HCT116 (cell line): ENCODE measurements around the gene FRMD4A. TPM values are rescaled to one million over a fixed set of nuclear protein-coding genes. Genes with fewer than 3 reads are reported as not detected.

Experiments used
- ATAC-seq: fragments of 200-7000 bp; cut with Tn5 transposase; 2 replicates; pipeline ENCODE4 v1.9.1; 2020; ENCODE audit warnings: mild to moderate bottlenecking, moderate library complexity
- BruUV-seq: library from RNA; stranded (reverse); fragments of 400-500 nt; replicated peaks from 2 replicates; lab custom pipeline; 2021; lab: Mats Ljungman, UMichigan
- CTCF ChIA-PET: fragments of 300-600 bp; sonication (Branson Sonifier 250); formaldehyde crosslinking; loops from one replicate; lab custom pipeline; 2021; ENCODE audit warnings: antibody characterized with exemption; lab: Charles Lee
- POLR2A ChIA-PET: fragments of 300-600, 350-600 bp; sonication (Branson Sonifier 250); formaldehyde crosslinking; loops from one replicate; lab custom pipeline; 2021; ENCODE audit warnings: antibody characterized with exemption; lab: Charles Lee
- RAD21 ChIA-PET, 2 experiments: fragments of 300-600 bp; sonication (Branson Sonifier 250); formaldehyde crosslinking; loops; one replicate each; lab custom pipeline; 2023; ENCODE audit warnings: low total read pairs in 2 of 2; ENCODE audit not compliant: uncharacterized antibody in 2 of 2, unreplicated experiment in 2 of 2, low non-redundant PET in 1 of 2; lab: Charles Lee
- DNase-seq: peaks from one replicate; pipeline ENCODE4 v3.0.0-alpha.2; 2010; ENCODE audit warnings: low read depth, low spot score
- H2AFZ ChIP-seq: fragments of 200-600 bp; shearing (Covaris generic), sonication (generic); 2 replicates; pipeline ENCODE4 v1.6.1; 2017; ENCODE audit warnings: low read depth, mixed run types, mixed read lengths, antibody characterized with exemption, low read length; ENCODE audit not compliant: poor library complexity, severe bottlenecking
- H3K27ac ChIP-seq: 2 replicates; pipeline ENCODE4 v1.5.1; 2012; ENCODE audit warnings: low read depth, low read length
- H3K27me3 ChIP-seq: fragments of 200-600 bp; sonication (generic); 2 replicates; pipeline ENCODE4 v1.6.1; 2016; ENCODE audit warnings: mixed run types, low read length, mixed read lengths; ENCODE audit not compliant: insufficient read depth
- H3K36me3 ChIP-seq, 2 experiments: fragments of 200-500 bp in 1 of 2; fragments of 200-600 bp in 1 of 2; sonication (Bioruptor generic) in 1 of 2; sonication (generic) in 1 of 2; 2 replicates each; pipeline versions ENCODE4 v1.5.1 to v1.6.1; 2014 to 2016; ENCODE audit warnings: low read length in 2 of 2, inconsistent platforms in 1 of 2, mixed read lengths in 1 of 2, mixed run types in 1 of 2; ENCODE audit not compliant: insufficient read depth in 2 of 2, control insufficient read depth in 1 of 2
- H3K4me1 ChIP-seq, 2 experiments: fragments of 200-600 bp in 1 of 2; sonication (generic) in 1 of 2; 2 replicates each; pipeline versions ENCODE4 v1.5.1 to v1.6.1; 2012 to 2017; ENCODE audit warnings: low read length in 2 of 2, inconsistent platforms in 1 of 2, mild to moderate bottlenecking in 1 of 2, mixed read lengths in 1 of 2, mixed run types in 1 of 2, moderate library complexity in 1 of 2; ENCODE audit not compliant: insufficient read depth in 2 of 2, control insufficient read depth in 1 of 2
- H3K4me2 ChIP-seq: fragments of 200-600 bp; sonication (generic); 2 replicates; pipeline ENCODE4 v1.6.1; 2017; ENCODE audit warnings: mixed run types, low read length, mixed read lengths
- H3K4me3 ChIP-seq, 2 experiments: fragments of 200-600 bp in 1 of 2; sonication (generic) in 1 of 2; replicated peaks in 1 of 2; 2 replicates each; pipeline ENCODE4 v1.5.1; 2011 to 2016; ENCODE audit warnings: low read length in 2 of 2, control low read depth in 1 of 2, low read depth in 1 of 2, mild to moderate bottlenecking in 1 of 2, mixed read lengths in 1 of 2, mixed run types in 1 of 2
- H3K79me2 ChIP-seq: fragments of 200-600 bp; sonication (generic); 2 replicates; pipeline ENCODE4 v1.6.1; 2017; ENCODE audit warnings: mild to moderate bottlenecking, mixed run types, low read length, moderate library complexity, mixed read lengths; ENCODE audit not compliant: insufficient read depth
- H3K9ac ChIP-seq: fragments of 200-600 bp; sonication (generic); 2 replicates; pipeline ENCODE4 v1.6.1; 2016; ENCODE audit warnings: low read length, mixed read lengths
- H3K9me2 ChIP-seq: fragments of 200-600 bp; sonication (generic), shearing (Covaris generic); 2 replicates; pipeline ENCODE4 v1.6.1; 2017; ENCODE audit warnings: mixed run types, mild to moderate bottlenecking, moderate library complexity; ENCODE audit not compliant: insufficient read depth
- H3K9me3 ChIP-seq, 2 experiments: fragments of 200-500 bp in 1 of 2; fragments of 200-600 bp in 1 of 2; sonication (Bioruptor generic) in 1 of 2; sonication (generic) in 1 of 2; 2 replicates each; pipeline ENCODE4 v1.6.1; 2014 to 2017; ENCODE audit warnings: low read length in 2 of 2, mixed read lengths in 2 of 2, inconsistent platforms in 1 of 2, low read depth in 1 of 2, mild to moderate bottlenecking in 1 of 2, mixed run types in 1 of 2, moderate library complexity in 1 of 2; ENCODE audit not compliant: control insufficient read depth in 1 of 2, insufficient read depth in 1 of 2
- H4K20me1 ChIP-seq: fragments of 200-600 bp; sonication (generic), shearing (Covaris generic); 2 replicates; pipeline ENCODE4 v1.6.1; 2017; ENCODE audit warnings: mixed run types, mild to moderate bottlenecking, moderate library complexity; ENCODE audit not compliant: insufficient read depth
- CBX3 ChIP-seq: IDR thresholded peaks from 2 replicates; pipeline ENCODE4 v1.6.1; 2012; ENCODE audit warnings: low read depth
- CEBPB ChIP-seq: IDR thresholded peaks from 2 replicates; pipeline ENCODE4 v1.6.1; 2012; ENCODE audit warnings: low read depth
- EZH2 ChIP-seq: fragments of 200-600 bp; sonication (generic); IDR thresholded peaks from 2 replicates; pipeline ENCODE4 v1.6.1; 2017; ENCODE audit warnings: antibody characterized with exemption, mixed run types
- EZH2phosphoT487 ChIP-seq: fragments of 200-600 bp; IDR thresholded peaks from 2 replicates; pipeline ENCODE4 v1.6.1; 2018; ENCODE audit warnings: antibody characterized with exemption, borderline replicate concordance
- FOSL1 ChIP-seq: IDR thresholded peaks from 2 replicates; pipeline ENCODE4 v1.6.1; 2012; ENCODE audit warnings: low read depth
- JUND ChIP-seq: IDR thresholded peaks from 2 replicates; pipeline ENCODE4 v1.6.1; 2012
- POLR2A ChIP-seq: IDR thresholded peaks from 2 replicates; pipeline ENCODE4 v1.7.0; 2011; ENCODE audit warnings: borderline replicate concordance; ENCODE audit not compliant: insufficient read depth, insufficient read length; ENCODE audit errors: extremely low read depth
- POLR2AphosphoS5 ChIP-seq: IDR thresholded peaks from 2 replicates; pipeline ENCODE4 v1.6.1; 2011; ENCODE audit warnings: mild to moderate bottlenecking, low read depth, low read length, moderate library complexity
- ZFX ChIP-seq: fragments of 450-650 bp; IDR thresholded peaks from 2 replicates; pipeline ENCODE4 v1.6.1; 2017
- ZNF274 ChIP-seq: fragments of 200-500 bp; sonication (Bioruptor generic); IDR thresholded peaks from 2 replicates; pipeline ENCODE4 v1.6.1; 2014; ENCODE audit warnings: mild to moderate bottlenecking, low read depth, low read length, inconsistent platforms
- intact Hi-C: fragments of 100-400 bp; cut with micrococcal nuclease; formaldehyde crosslinking; loops from 2 replicates; pipeline ENCODE4 v1.10.0; 2022
- total RNA-seq: library from RNA; stranded (reverse); gene quantifications from one replicate; pipeline ENCODE4 v1.2.1, GENCODE V29; 2021; ENCODE audit not compliant: unreplicated experiment
- TF ChIP-seq, protein P1 (sequence below): IDR thresholded peaks from 2 replicates; pipeline ENCODE4 v1.6.1; 2012
- TF ChIP-seq, protein P2 (sequence below), 3 experiments: fragments of 200-600 bp in 1 of 3; sonication (generic) in 1 of 3; IDR thresholded peaks in 2 of 3; conservative IDR thresholded peaks in 1 of 3; 2 replicates each; pipeline ENCODE4 v1.5.1; 2012 to 2017; ENCODE audit warnings: low read depth in 2 of 3, low read length in 2 of 3, antibody characterized with exemption in 1 of 3, borderline replicate concordance in 1 of 3, control low read depth in 1 of 3, mild to moderate bottlenecking in 1 of 3, mixed read lengths in 1 of 3, mixed run types in 1 of 3, moderate library complexity in 1 of 3; ENCODE audit not compliant: insufficient read depth in 1 of 3
- TF ChIP-seq, protein P3 (sequence below): IDR thresholded peaks from 2 replicates; pipeline ENCODE4 v1.6.1; 2011; ENCODE audit warnings: mild to moderate bottlenecking, low read length, moderate library complexity; ENCODE audit not compliant: insufficient replicate concordance; ENCODE audit errors: extremely low read depth

The FRMD4A gene
- total RNA-seq, 1 experiment from 2014 or later = 0.20 TPM

DNA sequence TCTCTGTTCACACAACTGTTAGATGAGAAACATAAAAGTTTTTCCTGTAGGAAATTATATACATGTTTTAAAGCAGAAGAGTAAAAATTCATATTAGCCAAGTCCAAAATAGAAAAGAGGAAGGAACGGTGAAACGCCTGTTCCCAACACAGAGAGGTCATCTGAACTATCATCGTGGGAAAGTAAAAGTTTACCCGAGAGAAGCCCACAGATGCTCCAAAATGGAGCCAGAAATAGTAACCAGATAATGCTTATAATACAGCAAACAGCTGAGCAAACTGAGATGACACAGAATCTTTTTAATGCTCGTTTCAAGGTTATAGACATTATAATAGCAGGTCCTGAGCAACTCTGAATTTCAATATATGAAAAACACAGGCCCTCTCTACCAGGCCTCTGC lies 24.5 kb downstream of the FRMD4A start:
- no peak overlapping the region for H3K27ac ChIP-seq
- ChIA-PET POLR2A (no interaction called here), RAD21 (no interaction called here), CTCF (no interaction called here)
- TF ChIP-seq EZH2 (no peak), POLR2AphosphoS5 (no peak), ZNF274 (no peak)
- TF ChIP-seq, protein P1, sequence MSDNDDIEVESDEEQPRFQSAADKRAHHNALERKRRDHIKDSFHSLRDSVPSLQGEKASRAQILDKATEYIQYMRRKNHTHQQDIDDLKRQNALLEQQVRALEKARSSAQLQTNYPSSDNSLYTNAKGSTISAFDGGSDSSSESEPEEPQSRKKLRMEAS = no peak
- TF ChIP-seq, protein P2, sequence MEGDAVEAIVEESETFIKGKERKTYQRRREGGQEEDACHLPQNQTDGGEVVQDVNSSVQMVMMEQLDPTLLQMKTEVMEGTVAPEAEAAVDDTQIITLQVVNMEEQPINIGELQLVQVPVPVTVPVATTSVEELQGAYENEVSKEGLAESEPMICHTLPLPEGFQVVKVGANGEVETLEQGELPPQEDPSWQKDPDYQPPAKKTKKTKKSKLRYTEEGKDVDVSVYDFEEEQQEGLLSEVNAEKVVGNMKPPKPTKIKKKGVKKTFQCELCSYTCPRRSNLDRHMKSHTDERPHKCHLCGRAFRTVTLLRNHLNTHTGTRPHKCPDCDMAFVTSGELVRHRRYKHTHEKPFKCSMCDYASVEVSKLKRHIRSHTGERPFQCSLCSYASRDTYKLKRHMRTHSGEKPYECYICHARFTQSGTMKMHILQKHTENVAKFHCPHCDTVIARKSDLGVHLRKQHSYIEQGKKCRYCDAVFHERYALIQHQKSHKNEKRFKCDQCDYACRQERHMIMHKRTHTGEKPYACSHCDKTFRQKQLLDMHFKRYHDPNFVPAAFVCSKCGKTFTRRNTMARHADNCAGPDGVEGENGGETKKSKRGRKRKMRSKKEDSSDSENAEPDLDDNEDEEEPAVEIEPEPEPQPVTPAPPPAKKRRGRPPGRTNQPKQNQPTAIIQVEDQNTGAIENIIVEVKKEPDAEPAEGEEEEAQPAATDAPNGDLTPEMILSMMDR (IDR thresholded peaks at IDR 0.05 in 2 of 3, conservative IDR thresholded peaks at IDR 0.05 in 1 of 3; ENCODE audit: borderline replicate concordance in 1 of 3, insufficient read depth in 1 of 3, low read depth in 2 of 3, low read length in 2 of 3) = no peak
- no peaks in the 10 kb centered on the region for H3K9me3 ChIP-seq
- H3K79me2 ChIP-seq = no peaks in the 10 kb centered on the region
- H4K20me1 ChIP-seq = no peaks in the 10 kb centered on the region
- no peaks in the 10 kb centered on the region for H3K9me2 ChIP-seq
- no peaks in the 10 kb centered on the region for H3K4me1 ChIP-seq
- DNase-seq = no peak
- H2AFZ ChIP-seq = no peak overlapping the region
- no peak overlapping the region for H3K9ac ChIP-seq
- H3K4me2 ChIP-seq = no peak overlapping the region
- intact Hi-C loops = no loop called here
- no peak overlapping the region for H3K4me3 ChIP-seq
- no peak for ATAC-seq
- H3K36me3 ChIP-seq = no peaks in the 10 kb centered on the region
- peaks cover 84% of the 10 kb centered on the region for H3K27me3 ChIP-seq
- no TSS peak for BruUV-seq

DNA sequence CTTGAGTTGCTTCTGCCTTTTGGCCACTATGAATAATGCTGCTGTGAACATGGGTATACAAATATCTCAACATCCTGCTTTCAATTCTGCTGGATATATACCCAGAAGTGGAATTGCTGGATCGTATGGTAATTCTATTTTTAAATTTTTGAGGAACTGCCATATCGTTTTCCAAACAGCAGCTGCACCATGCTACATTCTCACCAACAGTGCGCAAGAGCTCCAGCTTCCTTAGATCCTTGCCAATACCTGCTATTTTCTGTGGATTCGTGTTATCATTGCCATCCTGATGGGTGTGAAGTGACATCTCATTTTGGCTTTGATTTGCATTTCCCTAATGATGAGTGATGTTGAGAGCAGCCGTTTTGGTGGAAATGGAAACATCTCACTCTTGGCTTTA lies 26.7 kb downstream of the FRMD4A start:
- no peaks in the 10 kb centered on the region for H3K9me3 ChIP-seq
- H3K36me3 ChIP-seq = no peaks in the 10 kb centered on the region
- no peaks in the 10 kb centered on the region for H3K9me2 ChIP-seq
- no peak overlapping the region for H3K27ac ChIP-seq
- intact Hi-C loops = no loop called here
- H3K4me3 ChIP-seq = no peak overlapping the region
- H3K9ac ChIP-seq = no peak overlapping the region
- ChIA-PET CTCF (no interaction called here), RAD21 (no interaction called here), POLR2A (no interaction called here)
- ATAC-seq (no peak), DNase-seq (no peak)
- no peaks in the 10 kb centered on the region for H3K4me1 ChIP-seq
- H3K4me2 ChIP-seq = no peak overlapping the region
- no peak overlapping the region for H2AFZ ChIP-seq
- H3K79me2 ChIP-seq = no peaks in the 10 kb centered on the region
- H4K20me1 ChIP-seq = no peaks in the 10 kb centered on the region
- H3K27me3 ChIP-seq = peaks cover 86% of the 10 kb centered on the region
- no TSS peak for BruUV-seq
- TF ChIP-seq POLR2AphosphoS5 (no peak), ZNF274 (no peak), ZFX (no peak), POLR2A (no peak), FOSL1 (no peak), EZH2phosphoT487 (no peak), CBX3 (no peak), JUND (no peak), CEBPB (no peak)
- TF ChIP-seq, protein P3, sequence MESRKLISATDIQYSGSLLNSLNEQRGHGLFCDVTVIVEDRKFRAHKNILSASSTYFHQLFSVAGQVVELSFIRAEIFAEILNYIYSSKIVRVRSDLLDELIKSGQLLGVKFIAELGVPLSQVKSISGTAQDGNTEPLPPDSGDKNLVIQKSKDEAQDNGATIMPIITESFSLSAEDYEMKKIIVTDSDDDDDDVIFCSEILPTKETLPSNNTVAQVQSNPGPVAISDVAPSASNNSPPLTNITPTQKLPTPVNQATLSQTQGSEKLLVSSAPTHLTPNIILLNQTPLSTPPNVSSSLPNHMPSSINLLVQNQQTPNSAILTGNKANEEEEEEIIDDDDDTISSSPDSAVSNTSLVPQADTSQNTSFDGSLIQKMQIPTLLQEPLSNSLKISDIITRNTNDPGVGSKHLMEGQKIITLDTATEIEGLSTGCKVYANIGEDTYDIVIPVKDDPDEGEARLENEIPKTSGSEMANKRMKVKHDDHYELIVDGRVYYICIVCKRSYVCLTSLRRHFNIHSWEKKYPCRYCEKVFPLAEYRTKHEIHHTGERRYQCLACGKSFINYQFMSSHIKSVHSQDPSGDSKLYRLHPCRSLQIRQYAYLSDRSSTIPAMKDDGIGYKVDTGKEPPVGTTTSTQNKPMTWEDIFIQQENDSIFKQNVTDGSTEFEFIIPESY = no peak
- TF ChIP-seq, protein P2 (IDR thresholded peaks at IDR 0.05 in 2 of 3, conservative IDR thresholded peaks at IDR 0.05 in 1 of 3; ENCODE audit: borderline replicate concordance in 1 of 3, insufficient read depth in 1 of 3, low read depth in 2 of 3, low read length in 2 of 3) = no peak
